GM12865 (cell line): ENCODE data around the gene FBXO31.
A peak's percentile ranks its signal among the peaks of the same experiment; 100 is the strongest.

Experiments used
- DNase-seq: peaks from one replicate; pipeline ENCODE4 v3.0.0; 2010; ENCODE audit warnings: low read depth
- H3K4me3 ChIP-seq: 2 replicates; pipeline ENCODE4 v1.5.1; 2011; ENCODE audit warnings: mild to moderate bottlenecking, low read depth, low read length, control low read depth
- TF ChIP-seq, protein P1 (sequence below): IDR thresholded peaks from 2 replicates; pipeline ENCODE4 v1.5.1; 2011; ENCODE audit warnings: low read length, control low read depth, low read depth, inconsistent platforms; ENCODE audit not compliant: insufficient read depth; ENCODE audit errors: missing control alignments

The FBXO31 gene

DNA sequence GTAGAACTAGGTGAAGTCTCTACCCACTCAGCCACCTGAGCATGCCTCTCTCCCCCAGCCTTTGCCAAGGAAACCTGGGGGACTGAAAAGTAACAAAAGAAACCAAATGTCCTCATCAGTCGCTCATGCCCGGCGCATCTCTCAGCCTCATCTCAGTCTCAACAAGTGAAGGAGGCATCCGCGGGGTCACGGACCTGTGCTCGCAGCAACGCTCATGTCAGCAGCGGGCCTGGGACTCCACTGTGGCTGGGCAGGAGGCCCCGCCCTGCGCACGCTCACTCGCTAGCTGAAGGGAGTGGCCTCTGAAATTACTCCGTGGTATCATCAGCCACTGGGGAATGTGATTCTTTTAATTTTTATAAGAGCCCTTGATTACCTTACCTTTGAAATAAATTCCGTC is 39.9 kb upstream of the FBXO31 start:
- H3K4me3 ChIP-seq: no peak overlapping the region
- TF ChIP-seq, protein P1, sequence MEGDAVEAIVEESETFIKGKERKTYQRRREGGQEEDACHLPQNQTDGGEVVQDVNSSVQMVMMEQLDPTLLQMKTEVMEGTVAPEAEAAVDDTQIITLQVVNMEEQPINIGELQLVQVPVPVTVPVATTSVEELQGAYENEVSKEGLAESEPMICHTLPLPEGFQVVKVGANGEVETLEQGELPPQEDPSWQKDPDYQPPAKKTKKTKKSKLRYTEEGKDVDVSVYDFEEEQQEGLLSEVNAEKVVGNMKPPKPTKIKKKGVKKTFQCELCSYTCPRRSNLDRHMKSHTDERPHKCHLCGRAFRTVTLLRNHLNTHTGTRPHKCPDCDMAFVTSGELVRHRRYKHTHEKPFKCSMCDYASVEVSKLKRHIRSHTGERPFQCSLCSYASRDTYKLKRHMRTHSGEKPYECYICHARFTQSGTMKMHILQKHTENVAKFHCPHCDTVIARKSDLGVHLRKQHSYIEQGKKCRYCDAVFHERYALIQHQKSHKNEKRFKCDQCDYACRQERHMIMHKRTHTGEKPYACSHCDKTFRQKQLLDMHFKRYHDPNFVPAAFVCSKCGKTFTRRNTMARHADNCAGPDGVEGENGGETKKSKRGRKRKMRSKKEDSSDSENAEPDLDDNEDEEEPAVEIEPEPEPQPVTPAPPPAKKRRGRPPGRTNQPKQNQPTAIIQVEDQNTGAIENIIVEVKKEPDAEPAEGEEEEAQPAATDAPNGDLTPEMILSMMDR: no peak
- DNase-seq: no peak

DNA sequence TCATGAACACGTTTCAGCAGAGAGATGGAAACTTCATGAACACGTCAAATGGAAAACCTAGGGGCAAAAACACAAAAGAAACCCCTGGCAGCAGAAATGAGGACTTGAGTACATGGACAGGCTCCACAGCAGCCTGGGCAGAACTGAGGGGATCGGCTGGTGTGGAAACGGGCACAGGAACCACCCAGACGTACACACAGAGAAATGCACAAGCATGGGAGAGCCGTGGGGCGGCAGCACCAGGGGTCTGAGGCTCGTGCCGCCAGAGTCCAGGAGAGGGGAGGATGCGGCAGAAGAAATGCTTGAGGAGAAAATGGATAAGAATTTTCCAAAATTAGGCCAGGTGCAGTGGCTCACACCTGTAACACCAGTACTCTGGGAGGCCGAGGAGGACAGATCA is 38.5 kb upstream of the FBXO31 start:
- no peak for DNase-seq
- H3K4me3 ChIP-seq: no peak overlapping the region
- TF ChIP-seq, protein P1: no peak

DNA sequence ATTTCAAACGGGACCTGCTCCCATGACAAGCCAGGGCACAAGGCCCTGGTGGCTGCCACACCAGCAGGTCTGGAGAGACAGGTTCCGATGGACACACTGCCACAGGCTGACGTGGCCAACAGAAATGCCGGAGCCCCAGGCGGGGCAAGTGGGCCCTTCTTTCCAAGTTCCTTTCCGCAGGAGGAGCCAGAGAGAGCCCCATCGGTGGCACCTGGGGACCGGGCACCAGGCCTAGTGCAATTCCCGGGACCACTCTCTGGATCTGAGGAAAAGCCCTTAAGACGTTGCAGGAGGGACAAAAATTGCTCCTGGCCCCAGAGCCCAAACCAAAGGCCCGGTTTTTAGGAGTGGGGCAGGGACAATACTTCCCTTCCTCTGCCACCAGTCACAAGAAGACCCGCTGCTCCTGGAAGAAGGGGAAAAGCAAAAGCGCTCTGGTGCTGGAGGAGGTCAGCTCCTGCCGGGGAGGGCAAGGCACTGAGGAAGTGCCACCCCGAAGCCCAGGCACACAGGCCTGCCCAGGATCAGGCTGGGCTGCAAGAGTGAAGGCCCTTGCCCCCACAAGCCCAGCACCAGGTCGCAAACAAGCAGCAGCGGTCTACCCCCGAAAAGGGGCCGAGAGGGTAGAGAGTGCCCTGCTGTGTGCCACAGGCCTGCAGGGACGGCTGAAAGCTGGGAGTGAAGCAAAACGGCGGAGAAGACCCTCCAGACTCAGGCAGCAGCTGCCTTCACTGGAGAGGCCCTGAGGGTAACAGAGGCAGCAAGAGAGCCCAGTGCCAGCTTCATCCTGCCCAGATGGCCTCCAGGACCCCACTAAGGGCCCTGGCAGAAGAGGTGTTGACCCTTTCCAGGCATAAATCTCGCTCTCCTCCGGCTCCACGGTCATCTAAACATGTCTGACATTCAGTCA is 37.7 kb upstream of the FBXO31 start:
- TF ChIP-seq, protein P1: no peak
- no peak for DNase-seq
- H3K4me3 ChIP-seq: no peak overlapping the region

DNA sequence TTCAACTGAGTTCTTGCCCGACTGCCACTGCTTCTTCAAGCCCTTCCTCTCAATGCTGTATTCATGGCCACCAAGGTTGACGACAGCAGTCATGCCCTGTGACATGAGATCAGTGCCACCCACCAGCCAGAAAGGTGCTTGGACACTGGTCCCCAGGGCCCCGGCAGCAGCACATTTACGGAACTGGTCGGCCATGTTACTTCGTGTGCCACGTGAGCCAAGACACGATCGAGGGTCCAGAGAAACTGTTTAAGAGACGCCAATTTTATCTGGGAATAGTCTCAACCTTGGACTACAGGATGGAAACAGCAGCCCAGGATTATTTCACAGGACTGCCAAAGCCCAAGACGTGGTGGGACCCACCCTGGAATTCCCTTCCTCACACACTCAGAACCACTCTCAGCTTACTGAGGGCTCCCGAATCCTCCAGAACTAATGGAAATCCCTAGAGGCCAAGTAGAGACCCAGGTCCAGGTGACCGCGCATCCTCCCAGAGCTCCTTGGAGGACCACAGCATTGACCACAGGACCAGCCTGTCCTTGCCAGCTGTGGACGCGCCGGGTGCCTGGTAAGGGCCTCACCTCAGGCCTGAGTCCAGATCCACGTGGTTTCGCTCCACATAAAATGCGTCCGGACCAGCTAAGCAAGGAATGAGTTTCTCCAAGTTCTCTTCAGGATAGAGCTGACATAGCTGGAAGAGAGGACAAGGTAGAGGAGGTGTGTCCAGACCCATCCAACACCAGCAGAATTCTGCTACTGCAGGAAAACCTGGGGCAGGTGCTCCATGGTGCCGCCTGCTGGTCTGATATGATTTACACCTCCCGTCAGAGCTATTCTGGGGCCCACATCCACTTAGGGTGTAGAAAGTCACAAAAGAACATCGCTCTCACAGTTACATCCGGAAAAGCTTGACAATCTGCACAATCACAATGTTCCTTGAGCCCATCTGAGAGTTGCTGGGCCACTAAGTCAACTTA is 36.7 kb upstream of the FBXO31 start:
- DNase-seq: no peak
- TF ChIP-seq, protein P1: peak; percentile 22
- no peak overlapping the region for H3K4me3 ChIP-seq

DNA sequence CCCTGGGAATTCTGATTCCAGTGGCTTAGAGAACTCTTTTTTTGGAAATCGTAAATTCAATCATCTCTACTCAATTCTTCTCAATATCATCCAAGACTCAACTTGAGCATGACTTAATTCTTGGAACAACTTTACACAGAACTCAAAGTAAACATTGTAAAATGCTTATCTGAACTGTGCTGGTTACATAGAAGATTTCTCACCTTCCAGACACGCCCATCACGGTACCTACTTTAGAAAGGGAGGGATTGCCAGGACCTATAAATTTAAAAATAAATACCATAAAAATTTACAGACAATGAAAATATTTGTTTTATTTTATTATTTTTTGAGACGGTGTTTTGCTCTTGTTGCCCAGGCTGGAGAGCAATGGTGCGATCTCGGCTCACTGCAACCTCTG is 35.1 kb upstream of the FBXO31 start:
- no peak for DNase-seq
- TF ChIP-seq, protein P1: no peak
- no peak overlapping the region for H3K4me3 ChIP-seq

DNA sequence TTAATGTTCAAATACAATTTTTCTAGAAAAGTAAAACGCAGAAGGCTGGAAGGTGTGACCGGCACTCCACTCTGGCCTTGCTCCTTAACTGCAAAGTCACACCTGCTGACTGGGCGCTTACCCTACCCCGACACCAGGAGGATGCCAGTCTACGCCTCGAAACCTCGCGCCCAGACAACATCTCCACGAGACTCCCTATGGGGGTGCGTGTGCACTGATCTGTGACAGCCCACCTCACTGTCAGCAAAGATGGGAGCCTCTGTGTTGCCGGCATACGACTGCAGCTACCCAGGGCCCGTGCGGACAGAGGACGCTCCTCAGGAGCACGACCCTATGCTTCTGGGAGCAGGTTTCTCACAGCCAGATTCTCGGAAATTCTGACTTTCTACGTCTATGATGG is 34.6 kb upstream of the FBXO31 start:
- no peak overlapping the region for H3K4me3 ChIP-seq
- TF ChIP-seq, protein P1: no peak
- DNase-seq: no peak
